GM19328 (cell line): ENCODE data around the gene FFAR4.

Experiments
- ATAC-seq: cut with Tn5 transposase; IDR thresholded peaks from one replicate; pipeline ENCODE4 v1.9.1; 2021; ENCODE audit warnings: mild to moderate bottlenecking, moderate library complexity; ENCODE audit not compliant: unreplicated experiment

FFAR4 gene

GRCh38 chr10:93598157-93598556 is 31.7 kb downstream of the FFAR4 start:
- ATAC-seq, result no peak

GRCh38 chr10:93599335-93599734 is 32.9 kb downstream of the FFAR4 start:
- no peak for ATAC-seq

GRCh38 chr10:93599778-93600177 is 33.3 kb downstream of the FFAR4 start:
- no peak for ATAC-seq

- ATAC-seq, result no peak
These were observed 34.1 kb downstream of the FFAR4 start for GRCh38 chr10:93600446-93601145.

DNA sequence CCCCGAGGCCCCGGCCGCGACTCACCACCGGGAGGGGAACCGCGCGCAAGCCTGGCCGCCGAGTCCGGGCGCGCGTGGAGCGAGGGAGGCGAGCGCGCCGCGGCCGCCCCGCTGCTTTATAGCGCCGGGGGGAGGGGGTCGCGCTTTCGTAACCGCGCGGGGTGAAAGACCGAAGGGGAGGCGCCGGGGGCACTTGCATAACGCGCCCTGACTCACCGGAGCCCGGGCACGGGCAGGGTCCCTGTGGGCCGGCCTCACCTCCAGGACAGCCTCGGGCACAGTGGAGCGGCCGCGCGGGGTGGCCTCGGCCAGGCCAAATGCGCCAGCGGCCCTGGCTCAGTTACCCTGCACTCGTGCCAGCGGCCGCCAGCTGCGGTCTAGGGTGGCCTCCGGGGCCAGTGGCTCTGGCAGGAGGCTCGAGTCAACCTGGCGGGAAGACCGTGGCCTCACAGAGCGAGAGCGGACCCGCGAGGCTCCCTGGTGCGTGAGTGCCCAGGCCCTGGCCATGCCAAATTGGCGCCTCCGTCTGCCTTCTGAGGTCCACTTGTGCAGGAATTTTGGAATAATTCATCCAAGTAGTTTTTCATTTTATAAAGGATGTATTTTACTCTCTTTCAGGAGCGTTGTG is 34.8 kb downstream of the FFAR4 start, which contains the start of gene RBP4:
RBP4 (minus strand) TSS at position 90 of the 628 bp plus-strand sequence. CDS start 207 bp downstream, outside the sequence.
- ATAC-seq, result no peak

GRCh38 chr10:93601774-93602162 is 35.3 kb downstream of the FFAR4 start:
- ATAC-seq, result no peak

- ATAC-seq, result no peak
These were observed 36.6 kb downstream of the FFAR4 start for GRCh38 chr10:93603023-93603422.

DNA sequence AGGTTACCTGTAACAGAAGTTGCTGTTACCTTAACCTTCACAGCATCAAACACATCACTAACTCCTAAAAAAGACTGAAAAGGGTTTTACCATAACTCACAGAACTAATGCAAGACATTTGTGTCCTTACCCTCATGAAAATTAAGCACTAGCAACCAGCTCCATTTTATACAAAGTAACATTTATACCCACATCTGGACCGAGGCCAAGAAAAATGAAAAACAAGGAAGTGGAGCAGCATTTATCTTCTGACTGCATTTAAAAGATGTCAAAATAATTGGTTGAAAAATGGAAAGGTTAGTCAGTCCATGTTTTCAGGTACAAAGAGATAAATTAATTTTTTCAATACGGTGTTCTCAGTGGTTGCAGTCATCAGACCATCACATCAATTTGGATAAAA is 37.7 kb downstream of the FFAR4 start:
- ATAC-seq, result no peak

DNA sequence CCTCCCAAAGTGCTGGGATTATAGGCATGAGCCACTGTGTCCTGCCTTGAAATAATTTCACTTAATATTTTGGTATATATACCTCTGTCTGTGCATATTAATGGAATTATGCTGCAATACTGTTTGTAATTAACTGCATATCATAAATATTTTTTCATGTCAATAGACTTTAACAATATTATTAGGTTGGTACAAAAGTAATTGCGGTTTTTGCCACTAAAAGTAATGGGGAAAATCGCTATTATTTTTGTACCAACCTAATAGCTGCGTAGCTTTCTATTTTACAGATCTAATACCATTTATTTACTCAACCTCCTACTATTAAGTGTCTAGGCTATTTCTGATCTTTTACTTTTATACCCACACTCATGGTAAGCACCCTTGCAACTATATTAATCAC is 42.0 kb downstream of the FFAR4 start:
- no peak for ATAC-seq

- no peak for ATAC-seq
These were observed 45.8 kb downstream of the FFAR4 start, which contains the start of gene PDE6C for GRCh38 chr10:93612311-93612710. PDE6C (plus strand) TSS chr10:93612537; CDS start chr10:93612726, 189 bp downstream.

DNA sequence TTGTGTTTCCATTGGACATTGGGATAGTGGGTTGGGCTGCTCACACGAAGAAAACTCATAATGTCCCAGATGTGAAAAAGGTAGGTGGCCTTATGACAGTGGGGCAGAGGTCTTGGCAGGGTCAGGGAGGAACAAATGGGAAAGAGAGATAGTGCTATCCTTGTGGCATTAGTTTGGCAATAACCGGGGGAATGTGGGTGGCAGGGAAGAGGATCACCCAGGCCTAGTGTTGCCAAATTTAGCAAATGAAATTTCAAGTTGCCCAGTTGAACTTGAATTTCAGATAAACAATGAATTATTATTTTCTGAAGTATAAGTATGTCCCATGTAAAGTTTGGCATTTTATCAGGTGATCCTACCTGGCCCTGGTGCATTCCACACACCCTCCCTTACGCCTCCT is 46.7 kb downstream of the FFAR4 start:
- no peak for ATAC-seq

- ATAC-seq, result no peak
These were observed 47.8 kb downstream of the FFAR4 start for GRCh38 chr10:93614101-93614825.

DNA sequence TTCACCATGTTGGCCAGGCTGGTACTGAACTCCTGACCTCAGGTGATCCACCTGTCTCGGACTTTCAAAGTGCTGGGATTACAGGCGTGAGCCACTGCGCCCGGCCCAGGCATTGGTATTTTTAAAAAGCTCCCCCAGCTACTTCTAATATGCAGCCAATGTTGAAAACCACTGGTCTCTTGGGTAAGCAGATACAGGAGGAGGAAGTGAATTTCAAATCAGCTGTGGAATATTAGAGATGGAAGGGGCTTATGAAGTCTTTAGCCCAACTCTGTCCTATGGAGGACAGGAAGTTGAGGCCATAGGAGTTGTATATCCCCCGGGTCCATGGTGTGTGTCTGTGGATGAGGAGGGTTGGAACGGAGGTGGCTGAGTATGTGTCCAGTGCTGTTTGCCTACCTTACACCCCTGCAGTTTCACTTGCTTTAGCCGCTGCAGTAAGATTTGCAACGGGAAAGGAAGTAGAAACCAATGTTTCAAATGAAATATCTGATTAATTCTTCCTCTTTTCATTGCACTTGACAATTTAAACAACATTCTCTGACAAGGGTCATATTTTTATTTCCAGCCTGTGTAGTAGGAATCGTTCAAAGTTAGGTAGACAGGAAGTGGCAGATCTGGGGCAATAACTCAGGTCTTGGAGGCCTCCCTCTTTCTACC is 49.2 kb downstream of the FFAR4 start:
- no peak for ATAC-seq

DNA sequence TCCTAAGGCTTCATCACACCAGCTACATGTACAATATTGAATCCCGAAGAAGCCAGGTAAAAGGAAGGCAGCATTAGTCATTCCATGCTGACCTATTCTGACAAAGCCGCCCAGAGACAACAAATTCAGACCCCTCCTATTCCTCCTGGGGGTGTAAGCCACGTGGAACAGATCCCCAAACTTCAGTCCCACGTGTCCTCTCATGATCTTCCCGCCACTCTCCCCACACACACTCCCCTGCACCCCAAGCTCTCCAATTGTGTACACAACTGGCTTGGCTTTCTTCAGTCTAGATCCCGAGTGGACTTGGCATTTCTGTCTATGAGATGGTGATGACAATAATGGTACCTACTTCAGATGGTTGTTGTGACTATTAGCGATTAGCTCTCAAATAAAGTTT is 54.5 kb downstream of the FFAR4 start:
- ATAC-seq, result no peak

GRCh38 chr10:93622942-93623341 is 56.5 kb downstream of the FFAR4 start:
- no peak for ATAC-seq

GRCh38 chr10:93628858-93629257 is 62.4 kb downstream of the FFAR4 start:
- no peak for ATAC-seq

DNA sequence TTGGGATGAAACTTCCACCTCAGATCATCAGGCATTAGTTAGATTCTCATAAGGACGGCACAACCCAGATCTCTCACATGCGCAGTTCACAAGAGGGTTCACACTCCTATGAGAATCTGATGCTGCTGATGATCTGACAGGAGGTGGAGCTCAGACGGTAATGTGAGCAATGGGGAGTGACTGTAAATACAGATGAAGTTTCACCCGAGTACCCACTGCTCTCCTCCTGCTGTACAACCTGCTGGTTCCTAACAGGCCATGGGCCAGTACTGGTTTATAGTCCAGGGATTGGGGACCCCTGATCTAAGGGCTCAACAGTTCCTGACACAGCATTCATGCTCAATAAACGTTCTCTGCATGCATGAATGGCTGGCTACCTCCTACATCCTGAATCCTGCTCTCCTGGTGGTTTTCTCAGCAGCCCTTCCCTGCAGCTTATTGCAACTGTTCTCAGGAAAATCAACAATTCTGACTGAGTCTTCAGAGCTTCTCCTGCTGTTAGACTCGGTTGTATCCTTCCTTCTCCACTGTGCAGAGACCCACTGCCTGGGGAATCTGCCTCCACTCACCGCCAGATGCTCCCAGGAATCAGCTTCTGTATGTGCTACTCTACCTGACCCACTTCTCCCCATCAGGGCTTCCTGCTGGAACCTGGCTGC is 63.3 kb downstream of the FFAR4 start:
- ATAC-seq, result no peak

GRCh38 chr10:93630625-93631557 is 64.4 kb downstream of the FFAR4 start:
- no peak for ATAC-seq
